Smooth muscle cell of trachea (primary cell): ENCODE results near the gene TMEM106C. TPM values are rescaled to one million over a fixed set of nuclear protein-coding genes. Genes with fewer than 3 reads are reported as not detected.

Experiments used
- total RNA-seq: library from RNA; depleted of rRNA; stranded (reverse); fragments of >200 nt; gene quantifications from 2 replicates; pipeline ENCODE4 v1.2.1, GENCODE V29; 2014

Gene TMEM106C, protein sequence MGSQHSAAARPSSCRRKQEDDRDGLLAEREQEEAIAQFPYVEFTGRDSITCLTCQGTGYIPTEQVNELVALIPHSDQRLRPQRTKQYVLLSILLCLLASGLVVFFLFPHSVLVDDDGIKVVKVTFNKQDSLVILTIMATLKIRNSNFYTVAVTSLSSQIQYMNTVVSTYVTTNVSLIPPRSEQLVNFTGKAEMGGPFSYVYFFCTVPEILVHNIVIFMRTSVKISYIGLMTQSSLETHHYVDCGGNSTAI
- 71.8 and 130 TPM in 2 replicates for total RNA-seq

DNA sequence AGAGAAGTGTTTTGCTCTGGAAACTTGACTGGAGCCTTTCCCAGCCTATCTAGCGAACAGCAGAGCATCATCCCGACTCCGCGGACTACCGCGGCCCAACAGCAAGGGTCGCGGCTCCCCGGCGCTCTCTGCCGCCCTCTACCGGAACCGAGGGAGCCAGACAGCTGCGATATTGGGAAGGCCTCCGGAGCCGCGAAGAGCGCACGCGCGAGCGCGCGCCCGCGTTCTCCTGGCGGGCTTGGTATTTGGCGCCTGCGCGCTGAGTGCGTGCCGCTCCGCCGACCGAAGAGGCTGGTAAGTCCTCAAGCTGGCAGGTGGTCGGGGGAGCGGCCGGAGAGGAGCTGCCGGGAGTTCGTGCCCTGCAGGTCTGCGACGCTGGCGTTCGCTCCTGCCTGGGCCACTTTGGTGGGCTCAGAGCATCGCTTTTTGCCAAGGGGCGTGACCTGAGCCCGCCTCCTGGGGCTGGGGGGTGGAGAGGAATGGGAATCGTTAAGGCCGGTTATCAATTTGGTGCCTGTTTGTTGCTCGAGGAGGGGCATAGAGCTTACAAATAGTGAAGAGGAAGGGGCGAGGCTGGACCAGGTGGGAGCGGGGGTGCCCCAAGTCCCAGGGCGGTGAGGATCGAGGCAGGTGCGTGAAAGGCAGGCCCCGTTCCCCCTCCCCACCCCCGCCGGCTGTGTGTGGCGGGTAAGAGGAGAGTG lies at the start of gene TMEM106C:
TSS of gene TMEM106C (plus strand) at position 257 of the 701 bp plus-strand sequence. CDS start 641 bp downstream, outside the sequence.

DNA sequence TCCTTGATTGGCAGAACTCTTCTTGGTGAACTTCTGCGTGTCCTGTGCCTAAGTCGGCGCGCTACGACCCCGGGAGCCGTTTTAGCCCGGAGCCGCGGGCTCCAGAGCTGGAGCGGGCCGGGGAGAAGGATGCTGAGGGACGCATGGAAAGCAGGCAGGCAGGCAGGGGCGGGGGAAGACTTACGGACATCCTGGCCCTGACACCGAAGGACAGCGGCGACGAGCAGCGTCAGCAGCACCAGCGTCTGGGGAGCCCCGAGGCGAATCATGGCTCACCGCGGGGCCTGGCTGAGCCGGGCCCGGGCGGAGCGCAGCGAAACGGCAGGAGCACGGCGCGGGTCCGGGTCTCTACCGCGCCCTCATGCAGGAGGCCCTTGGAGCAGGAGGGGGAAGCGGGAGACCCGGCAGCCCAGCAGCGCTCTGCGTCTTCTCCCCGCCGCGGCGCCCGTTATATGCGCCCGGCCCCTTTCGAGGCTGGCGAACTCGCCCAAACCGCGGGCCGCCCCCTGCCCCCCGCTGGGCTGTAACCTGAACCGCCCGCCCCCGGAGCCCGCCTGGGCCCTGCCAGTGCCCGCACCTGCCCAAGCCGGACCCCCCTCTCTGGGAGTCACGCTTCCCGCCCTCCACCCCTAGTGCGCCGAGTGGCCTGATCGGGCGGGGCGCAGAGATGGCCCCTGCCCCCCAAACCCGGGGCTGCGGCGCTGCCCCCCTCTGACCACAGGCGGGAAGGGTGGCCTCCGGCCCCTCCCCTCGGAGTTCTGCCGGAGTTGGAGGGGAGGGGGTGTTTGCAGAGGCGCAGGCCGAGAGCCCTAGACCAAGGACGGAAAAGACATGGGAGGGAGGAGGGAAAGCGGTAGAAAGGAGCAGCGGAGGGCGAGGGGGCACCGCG lies 40.9 kb downstream of the TMEM106C start, which contains the start of gene COL2A1:
TSS of gene COL2A1 (minus strand) at position 424 of the 889 bp plus-strand sequence. CDS start at position 269, 155 bp downstream.

Other genes starting within 250 kb of the TMEM106C start
- gene ENDOU, start 238.1 kb upstream of the TMEM106C start, total RNA-seq, result 0.17 and 0.29 TPM in 2 replicates
- 6.8 and 10.8 TPM in 2 replicates for gene RAPGEF3, start 204.7 kb upstream of the TMEM106C start, total RNA-seq
- gene SLC48A1, start 190.4 kb upstream of the TMEM106C start, total RNA-seq, result 11.3 and 28.1 TPM in 2 replicates
- 37.2 and 49.3 TPM in 2 replicates for gene HDAC7, start 143.7 kb upstream of the TMEM106C start, total RNA-seq
- gene VDR, start 58.6 kb upstream of the TMEM106C start, total RNA-seq, result 6.5 and 17.0 TPM in 2 replicates
- gene COL2A1, start 40.9 kb downstream of the TMEM106C start, total RNA-seq, result under 0.01 and 0.15 TPM in 2 replicates
- gene SENP1, start 142.5 kb downstream of the TMEM106C start, total RNA-seq, result 18.3 and 19.4 TPM in 2 replicates
- 102 and 109 TPM in 2 replicates for gene PFKM, start 155.8 kb downstream of the TMEM106C start, total RNA-seq
- 24.3 and 34.6 TPM in 2 replicates for gene ASB8, start 193.9 kb downstream of the TMEM106C start, total RNA-seq
- 0.15 and 0.33 TPM in 2 replicates for gene CCDC184, start 220.0 kb downstream of the TMEM106C start, total RNA-seq
- gene OR10AD1, start 239.7 kb downstream of the TMEM106C start, total RNA-seq, result not detected in 2 replicates